Measurements from ENCODE around the gene FAM221A.

FAM221A gene, protein sequence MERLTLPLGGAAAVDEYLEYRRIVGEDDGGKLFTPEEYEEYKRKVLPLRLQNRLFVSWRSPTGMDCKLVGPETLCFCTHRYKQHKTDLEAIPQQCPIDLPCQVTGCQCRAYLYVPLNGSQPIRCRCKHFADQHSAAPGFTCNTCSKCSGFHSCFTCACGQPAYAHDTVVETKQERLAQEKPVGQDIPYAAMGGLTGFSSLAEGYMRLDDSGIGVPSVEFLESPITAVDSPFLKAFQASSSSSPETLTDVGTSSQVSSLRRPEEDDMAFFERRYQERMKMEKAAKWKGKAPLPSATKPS

DNA sequence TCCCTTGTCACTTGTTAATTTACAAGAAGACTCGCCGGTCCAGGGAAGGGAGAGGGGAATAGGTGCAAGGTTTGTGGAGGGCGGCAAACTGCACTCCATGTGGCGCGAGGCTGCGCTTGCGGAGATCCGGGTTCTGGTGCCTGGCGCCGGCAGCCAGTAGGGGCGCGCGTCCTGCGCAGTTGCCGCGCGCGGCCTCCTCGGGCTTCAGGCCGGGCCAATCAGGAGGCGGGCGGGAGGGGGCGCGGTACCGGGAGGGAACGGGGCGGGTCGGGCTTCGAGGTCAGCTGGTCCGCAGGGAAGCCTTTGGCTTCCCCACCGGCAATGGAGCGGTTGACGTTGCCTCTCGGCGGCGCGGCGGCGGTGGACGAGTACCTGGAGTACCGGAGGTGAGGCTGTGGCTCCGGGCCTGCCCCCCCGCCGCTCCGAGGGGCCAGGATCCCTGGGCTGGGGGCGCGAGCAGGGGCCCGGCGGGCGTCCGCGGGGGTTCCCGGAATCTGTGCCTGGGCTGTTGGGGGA is at the start of gene FAM221A:
FAM221A (plus strand) TSS at position 302 of the 516 bp plus-strand sequence; CDS start at position 322, 20 bp downstream.
- in situ Hi-C loops (cut with MboI; ENCODE audit: low pct_unique_long_range_greater_than_20kb, low sequenced_read_pairs, unreplicated experiment): no loop called here
- TF ChIP-seq, protein P1, sequence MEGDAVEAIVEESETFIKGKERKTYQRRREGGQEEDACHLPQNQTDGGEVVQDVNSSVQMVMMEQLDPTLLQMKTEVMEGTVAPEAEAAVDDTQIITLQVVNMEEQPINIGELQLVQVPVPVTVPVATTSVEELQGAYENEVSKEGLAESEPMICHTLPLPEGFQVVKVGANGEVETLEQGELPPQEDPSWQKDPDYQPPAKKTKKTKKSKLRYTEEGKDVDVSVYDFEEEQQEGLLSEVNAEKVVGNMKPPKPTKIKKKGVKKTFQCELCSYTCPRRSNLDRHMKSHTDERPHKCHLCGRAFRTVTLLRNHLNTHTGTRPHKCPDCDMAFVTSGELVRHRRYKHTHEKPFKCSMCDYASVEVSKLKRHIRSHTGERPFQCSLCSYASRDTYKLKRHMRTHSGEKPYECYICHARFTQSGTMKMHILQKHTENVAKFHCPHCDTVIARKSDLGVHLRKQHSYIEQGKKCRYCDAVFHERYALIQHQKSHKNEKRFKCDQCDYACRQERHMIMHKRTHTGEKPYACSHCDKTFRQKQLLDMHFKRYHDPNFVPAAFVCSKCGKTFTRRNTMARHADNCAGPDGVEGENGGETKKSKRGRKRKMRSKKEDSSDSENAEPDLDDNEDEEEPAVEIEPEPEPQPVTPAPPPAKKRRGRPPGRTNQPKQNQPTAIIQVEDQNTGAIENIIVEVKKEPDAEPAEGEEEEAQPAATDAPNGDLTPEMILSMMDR (IDR thresholded peaks at IDR 0.05; ENCODE audit: extremely low read depth, insufficient read depth, missing control alignments): peak; percentile 84
- DNase-seq (ENCODE audit: low spot score): peak; percentile 86

DNA sequence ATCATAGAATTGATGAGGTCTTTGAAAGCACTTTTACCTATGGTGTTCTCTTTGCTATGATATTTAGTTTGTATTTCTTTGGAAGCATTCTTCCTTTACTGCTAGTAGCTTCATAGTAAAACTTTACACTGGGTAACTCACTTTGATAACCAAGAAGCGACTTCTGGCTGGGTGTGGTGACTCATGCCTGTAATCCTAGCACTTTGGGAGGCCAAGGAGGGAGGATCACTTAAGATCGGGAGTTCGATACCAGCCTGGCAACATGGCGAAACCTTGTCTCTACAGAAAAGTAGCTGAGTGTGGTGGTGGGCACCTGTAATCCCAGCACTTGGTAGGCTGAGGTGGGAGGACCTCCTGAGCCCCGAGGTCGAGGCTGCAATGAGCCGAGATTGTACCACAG is 46.6 kb upstream of the FAM221A start:
- TF ChIP-seq, protein P1 (IDR thresholded peaks at IDR 0.05; ENCODE audit: extremely low read depth, insufficient read depth, missing control alignments): no peak
- in situ Hi-C loops (cut with MboI; ENCODE audit: low pct_unique_long_range_greater_than_20kb, low sequenced_read_pairs, unreplicated experiment): no loop called here
- DNase-seq (ENCODE audit: low spot score): no peak

DNA sequence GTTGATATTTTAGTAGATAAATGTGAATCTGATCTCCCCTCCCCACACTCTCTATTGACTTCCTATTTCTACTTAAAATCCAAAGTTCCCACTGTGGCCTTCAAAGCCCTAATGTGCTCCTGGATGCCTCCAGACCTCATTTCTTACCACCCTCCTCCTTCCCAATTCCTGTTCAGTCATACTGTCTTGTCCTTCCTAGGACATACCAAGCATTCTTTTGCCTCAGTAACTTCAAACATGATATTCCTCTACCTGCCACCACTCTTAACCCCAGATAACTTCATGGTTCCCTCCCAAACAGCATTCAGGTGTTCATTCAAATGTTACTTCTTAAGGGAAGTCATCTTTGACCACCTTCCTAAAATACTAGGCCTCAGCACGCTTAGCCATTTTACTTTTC is 34.2 kb upstream of the FAM221A start:
- DNase-seq (ENCODE audit: low spot score): no peak
- in situ Hi-C loops (cut with MboI; ENCODE audit: low pct_unique_long_range_greater_than_20kb, low sequenced_read_pairs, unreplicated experiment): no loop called here

DNA sequence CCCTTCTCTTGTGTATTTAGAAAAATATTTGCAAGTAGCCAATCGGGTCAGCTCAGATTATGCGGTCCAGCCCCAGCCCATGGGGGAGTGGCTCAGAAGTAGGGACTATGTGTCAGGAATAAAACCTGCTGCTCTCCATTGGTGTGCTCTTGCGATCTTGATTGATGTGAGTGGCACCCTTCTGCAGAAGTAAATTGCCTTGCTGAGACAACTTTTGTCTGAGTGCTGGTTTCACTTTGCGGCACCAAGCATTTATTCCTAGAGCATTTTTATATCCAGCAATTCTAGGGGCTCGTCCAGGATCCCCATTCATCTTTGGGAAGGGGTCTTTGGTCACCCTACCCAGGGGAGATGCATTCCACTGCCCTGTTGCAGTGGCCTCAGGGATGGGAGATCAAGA is 26.1 kb upstream of the FAM221A start:
- TF ChIP-seq, protein P1 (IDR thresholded peaks at IDR 0.05; ENCODE audit: extremely low read depth, insufficient read depth, missing control alignments): no peak
- DNase-seq (ENCODE audit: low spot score): no peak
- in situ Hi-C loops (cut with MboI; ENCODE audit: low pct_unique_long_range_greater_than_20kb, low sequenced_read_pairs, unreplicated experiment): no loop called here

More for the DNA sequence above, 34.2 kb upstream of the FAM221A start:
- TF ChIP-seq, protein P1 (IDR thresholded peaks at IDR 0.05; ENCODE audit: extremely low read depth, insufficient read depth, missing control alignments): no peak

DNA sequence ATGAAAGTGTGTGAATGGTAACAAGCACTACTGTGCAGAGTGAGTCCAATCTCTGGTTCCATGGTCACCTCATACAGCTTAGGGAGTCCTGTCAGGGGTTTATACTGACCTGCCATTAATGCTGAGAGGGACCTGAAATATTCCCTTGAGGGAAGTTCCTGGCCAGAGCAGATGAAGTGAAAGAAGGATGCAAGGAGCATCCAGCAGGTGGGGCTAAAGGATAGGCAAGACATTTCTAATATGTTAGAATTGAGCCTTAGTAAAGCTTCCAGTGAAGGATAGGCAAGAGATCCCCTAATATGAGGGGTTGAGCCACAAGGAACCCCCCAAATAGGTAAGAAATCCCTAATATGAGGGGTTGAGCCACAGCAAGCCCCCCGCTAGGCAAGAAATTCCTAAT is 25.5 kb upstream of the FAM221A start:
- DNase-seq (ENCODE audit: low spot score): no peak
- in situ Hi-C loops (cut with MboI; ENCODE audit: low pct_unique_long_range_greater_than_20kb, low sequenced_read_pairs, unreplicated experiment): no loop called here
- TF ChIP-seq, protein P1 (IDR thresholded peaks at IDR 0.05; ENCODE audit: extremely low read depth, insufficient read depth, missing control alignments): peak; percentile 6

DNA sequence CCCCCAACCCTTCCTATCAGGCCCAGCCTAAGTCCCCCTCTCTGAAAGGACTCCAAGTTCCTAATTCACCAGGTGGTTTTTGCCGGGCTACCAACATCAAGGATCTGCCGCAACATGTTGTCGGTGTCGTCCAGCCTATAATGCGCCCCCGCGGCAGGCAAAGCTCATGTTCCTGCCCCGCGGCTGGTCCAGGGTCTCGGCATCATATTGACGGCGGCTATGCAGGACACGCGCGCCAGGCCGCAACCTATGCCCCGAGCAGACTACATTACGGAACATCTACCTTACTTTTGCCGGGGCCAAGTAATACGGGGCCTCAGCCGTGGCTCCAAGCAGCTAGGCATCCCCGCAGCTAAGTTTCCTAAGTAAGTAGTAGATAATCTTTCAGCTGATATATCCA is 24.6 kb upstream of the FAM221A start:
- TF ChIP-seq, protein P1 (IDR thresholded peaks at IDR 0.05; ENCODE audit: extremely low read depth, insufficient read depth, missing control alignments): no peak
- in situ Hi-C loops (cut with MboI; ENCODE audit: low pct_unique_long_range_greater_than_20kb, low sequenced_read_pairs, unreplicated experiment): no loop called here
- no peak for DNase-seq (ENCODE audit: low spot score)

Measured in GM13977 (cell line).